GM10847 (cell line): ENCODE measurements around the gene ARHGAP15.

Source experiments
- POLR2A ChIP-seq: IDR thresholded peaks from 2 replicates; pipeline ENCODE4 v1.6.1; 2011; ENCODE audit not compliant: insufficient read length; ENCODE audit errors: extremely low read depth

The ARHGAP15 gene

GRCh38 chr2:143521396-143521795 is 392.2 kb downstream of the ARHGAP15 start:
- TF ChIP-seq POLR2A: no peak

- no peak for TF ChIP-seq POLR2A
These were observed 393.5 kb downstream of the ARHGAP15 start for GRCh38 chr2:143522699-143523098.

- TF ChIP-seq POLR2A: no peak
These were observed 394.9 kb downstream of the ARHGAP15 start for GRCh38 chr2:143524119-143524553.

GRCh38 chr2:143524559-143525401 is 395.6 kb downstream of the ARHGAP15 start:
- no peak for TF ChIP-seq POLR2A

- no peak for TF ChIP-seq POLR2A
These were observed 396.2 kb downstream of the ARHGAP15 start for GRCh38 chr2:143525402-143525860.

GRCh38 chr2:143526498-143526897 is 397.3 kb downstream of the ARHGAP15 start:
- no peak for TF ChIP-seq POLR2A

GRCh38 chr2:143528021-143528420 is 398.8 kb downstream of the ARHGAP15 start:
- TF ChIP-seq POLR2A: no peak

GRCh38 chr2:143529118-143529720 is 400.0 kb downstream of the ARHGAP15 start:
- no peak for TF ChIP-seq POLR2A

GRCh38 chr2:143530758-143531157 is 401.5 kb downstream of the ARHGAP15 start:
- no peak for TF ChIP-seq POLR2A

- TF ChIP-seq POLR2A: no peak
These were observed 402.8 kb downstream of the ARHGAP15 start for GRCh38 chr2:143532061-143532460.

GRCh38 chr2:143533846-143534245 is 404.6 kb downstream of the ARHGAP15 start:
- TF ChIP-seq POLR2A: no peak

GRCh38 chr2:143535802-143536201 is 406.6 kb downstream of the ARHGAP15 start:
- TF ChIP-seq POLR2A: no peak

- TF ChIP-seq POLR2A: no peak
These were observed 416.1 kb downstream of the ARHGAP15 start for GRCh38 chr2:143545059-143545948.

- no peak for TF ChIP-seq POLR2A
These were observed 416.7 kb downstream of the ARHGAP15 start for GRCh38 chr2:143545949-143546255.

- TF ChIP-seq POLR2A: no peak
These were observed 418.8 kb downstream of the ARHGAP15 start for GRCh38 chr2:143548032-143548431.
